Pulmonary artery endothelial cell (primary cell): Measurements from ENCODE around the gene OR10AG1. TPM values are rescaled to one million over a fixed set of nuclear protein-coding genes. Genes with fewer than 3 reads are reported as not detected.

Experiments used
- DNase-seq: peaks from one replicate; pipeline ENCODE4 v3.0.0-alpha.2; 2011; ENCODE audit warnings: low read depth, low spot score
- total RNA-seq: library from RNA; depleted of rRNA; stranded (reverse); fragments of >200 nt; gene quantifications from 2 replicates; pipeline ENCODE4 v1.2.3, GENCODE V29; 2014

OR10AG1 gene, protein sequence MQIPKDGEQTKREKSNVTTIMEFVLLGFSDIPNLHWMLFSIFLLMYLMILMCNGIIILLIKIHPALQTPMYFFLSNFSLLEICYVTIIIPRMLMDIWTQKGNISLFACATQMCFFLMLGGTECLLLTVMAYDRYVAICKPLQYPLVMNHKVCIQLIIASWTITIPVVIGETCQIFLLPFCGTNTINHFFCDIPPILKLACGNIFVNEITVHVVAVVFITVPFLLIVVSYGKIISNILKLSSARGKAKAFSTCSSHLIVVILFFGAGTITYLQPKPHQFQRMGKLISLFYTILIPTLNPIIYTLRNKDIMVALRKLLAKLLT
- not detected in 2 replicates for total RNA-seq

DNA sequence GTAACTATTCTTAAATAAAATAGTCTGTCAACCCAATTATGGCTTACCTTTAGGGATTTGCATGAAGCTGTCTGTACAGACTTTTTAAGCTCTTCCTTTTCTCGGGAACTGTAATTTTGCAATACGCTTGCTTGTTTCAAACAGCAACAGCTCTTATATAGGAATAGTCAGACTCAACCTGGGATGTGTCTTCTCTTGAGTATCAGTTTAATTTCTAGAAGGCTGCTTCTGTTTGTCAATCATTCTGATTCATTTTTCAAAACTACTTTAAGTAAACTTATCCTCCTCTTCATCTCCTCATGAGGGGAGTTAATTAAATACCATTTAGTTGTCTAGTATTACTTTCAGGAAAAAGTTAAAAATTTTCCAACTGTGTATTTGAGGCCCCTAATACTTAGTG, at the start of gene OR10AG1:
OR10AG1 (minus strand) TSS at position 101 of the 400 bp plus-strand sequence; CDS start at position 63, 38 bp downstream.
- DNase-seq: no peak

DNA sequence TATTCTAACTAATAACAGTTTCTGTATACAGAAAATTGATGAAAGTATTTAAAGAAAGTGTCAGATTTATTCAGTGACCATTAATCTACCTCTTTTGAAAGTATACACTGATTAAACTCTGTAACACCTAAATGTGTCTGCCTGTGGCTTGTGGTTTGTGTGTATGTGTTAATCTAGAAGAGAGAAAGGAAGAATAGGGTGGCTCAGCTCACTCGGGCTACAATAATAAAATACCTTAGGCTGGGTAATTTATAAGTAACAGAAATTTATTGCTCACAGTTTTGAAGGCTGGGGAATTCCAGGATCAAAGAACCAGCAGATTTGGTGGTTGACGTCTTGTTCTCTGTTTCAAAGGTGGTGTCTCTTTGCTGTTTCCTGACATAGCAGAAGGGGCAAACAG, 44.1 kb upstream of the OR10AG1 start:
- no peak for DNase-seq

DNA sequence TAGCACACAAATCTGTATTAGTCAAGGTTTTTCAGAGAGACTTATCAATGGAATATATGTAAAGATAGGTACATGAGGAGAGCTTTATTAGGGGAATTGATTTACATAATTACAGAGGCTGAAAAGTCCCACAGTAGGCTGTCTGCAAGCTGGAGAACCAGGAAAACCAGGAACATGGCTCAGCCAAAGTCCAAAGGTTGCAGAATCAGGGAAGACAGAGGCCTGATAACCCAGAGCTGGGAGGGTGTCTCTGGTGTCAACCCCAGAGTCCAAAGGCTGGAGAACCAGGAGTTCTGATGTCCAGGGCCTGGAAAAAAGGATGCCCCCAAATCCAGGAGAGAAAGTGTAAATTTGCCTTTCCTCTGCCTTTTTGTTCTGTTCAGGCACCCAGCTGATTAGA, 41.0 kb upstream of the OR10AG1 start:
- DNase-seq: no peak

DNA sequence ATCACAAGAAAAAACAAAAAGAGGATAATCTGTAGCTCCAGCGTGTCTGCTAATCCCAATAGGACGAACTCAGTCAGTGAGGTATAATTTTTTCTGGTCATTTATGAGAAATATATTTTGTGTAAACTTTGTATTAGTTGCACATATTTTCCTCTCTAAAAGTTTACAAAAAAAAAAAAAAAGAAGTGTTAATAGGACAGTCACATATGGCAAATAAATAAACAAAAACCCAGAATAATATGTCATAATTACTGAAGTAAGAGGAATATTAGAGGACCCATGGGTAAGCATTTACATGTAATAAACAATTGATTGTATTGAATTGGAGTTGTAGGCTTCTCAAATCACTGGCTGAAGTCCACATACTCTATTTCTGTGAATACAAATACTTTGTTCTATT, 24.8 kb upstream of the OR10AG1 start, which contains the start of gene OR5F1:
OR5F1 (minus strand) TSS at position 101 of the 400 bp plus-strand sequence; CDS start at position 101, 0 bp downstream.
- DNase-seq: no peak

DNA sequence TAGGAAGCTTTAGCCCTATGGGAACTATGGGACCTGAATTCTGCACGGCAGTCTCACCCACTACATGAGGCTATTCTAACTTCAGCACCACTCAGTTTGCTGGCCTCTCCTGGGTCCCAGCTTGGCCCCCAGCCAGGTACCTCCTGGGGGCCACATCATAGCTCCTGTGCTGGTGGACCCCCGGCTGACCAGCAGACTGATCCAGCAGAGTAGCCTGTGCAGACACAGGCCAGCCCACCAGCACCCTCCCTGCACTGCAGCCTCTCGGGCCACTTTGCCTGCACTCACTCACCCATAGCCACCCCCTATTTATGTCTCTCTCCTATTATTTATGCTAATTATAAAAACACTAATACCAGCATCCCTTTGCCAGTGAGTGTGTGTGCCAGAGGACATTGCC, 1.2 kb upstream of the OR10AG1 start:
- no peak for DNase-seq

DNA sequence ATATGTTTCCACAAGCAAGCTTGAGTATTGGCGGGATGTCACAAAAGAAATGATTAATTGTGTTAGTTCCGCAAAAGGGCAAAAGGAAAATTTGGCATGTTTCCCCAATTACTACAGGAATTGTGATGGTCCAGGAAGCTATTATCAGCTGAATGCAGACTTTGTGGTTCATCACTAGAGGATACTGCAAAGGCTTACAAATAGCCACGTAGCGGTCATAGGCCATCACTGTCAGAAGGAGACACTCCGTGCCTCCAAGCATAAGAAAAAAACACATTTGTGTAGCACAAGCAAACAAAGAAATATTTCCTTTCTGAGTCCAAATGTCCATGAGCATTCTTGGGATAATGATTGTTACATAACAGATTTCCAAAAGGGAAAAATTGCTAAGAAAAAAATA, 1.8 kb downstream of the OR10AG1 start:
- no peak for DNase-seq

DNA sequence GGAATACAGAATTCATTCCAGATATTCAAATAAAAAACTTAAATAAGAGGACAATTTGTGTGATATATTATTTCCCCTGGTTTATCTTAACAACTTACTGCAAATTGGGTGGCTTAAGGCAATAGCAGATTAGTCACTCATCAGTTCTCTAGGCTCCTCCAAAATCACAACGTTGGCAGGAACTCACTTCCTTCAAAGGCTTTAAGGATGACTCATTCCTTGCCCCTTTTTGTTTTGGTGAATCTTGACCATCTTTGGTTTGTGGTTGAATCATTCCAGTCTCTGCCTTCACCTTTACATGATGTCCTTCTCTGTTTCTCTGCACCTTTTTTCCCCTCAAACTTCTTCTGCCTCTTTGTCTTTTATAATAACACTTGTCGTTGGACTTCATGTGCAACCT, 3.4 kb downstream of the OR10AG1 start:
- no peak for DNase-seq

DNA sequence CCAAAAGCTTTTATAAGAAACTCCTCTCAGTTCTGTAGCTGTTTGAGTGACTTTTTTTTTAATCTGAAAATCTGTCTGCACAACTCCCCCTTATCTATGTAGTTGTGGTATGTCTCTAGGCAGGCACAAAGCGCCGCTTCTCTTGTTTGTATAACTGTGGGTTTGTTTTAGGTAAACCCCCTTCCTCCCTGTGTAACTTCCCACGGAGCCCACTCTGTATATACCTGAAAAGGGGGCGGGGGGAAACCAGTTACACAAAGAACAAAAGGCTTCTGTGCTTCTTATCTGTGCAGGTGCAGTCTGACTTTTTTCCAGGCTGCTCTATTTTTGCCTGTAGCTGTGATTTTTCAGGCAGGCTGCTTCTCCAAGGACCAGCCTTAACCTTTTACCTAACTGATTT, 13.2 kb downstream of the OR10AG1 start:
- no peak for DNase-seq

DNA sequence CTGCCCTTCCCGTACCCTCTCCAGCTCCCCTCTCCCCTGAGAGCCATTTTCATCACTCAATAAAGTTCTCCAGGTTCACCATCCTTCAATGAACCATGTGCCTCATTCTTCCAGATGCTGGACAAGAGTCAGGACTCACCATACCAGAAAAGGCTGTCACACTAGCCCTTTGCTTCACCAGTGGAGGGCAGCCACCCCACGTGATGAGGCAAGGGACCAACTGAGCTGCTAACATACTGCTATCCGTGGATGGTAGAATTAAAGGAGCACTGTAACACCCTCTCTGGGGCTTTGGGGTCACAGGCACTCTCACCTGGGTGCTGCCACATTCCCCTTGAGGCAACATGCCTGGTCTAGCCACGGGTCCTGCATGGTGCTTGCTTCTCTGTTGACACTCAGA, 20.4 kb downstream of the OR10AG1 start:
- DNase-seq: no peak

DNA sequence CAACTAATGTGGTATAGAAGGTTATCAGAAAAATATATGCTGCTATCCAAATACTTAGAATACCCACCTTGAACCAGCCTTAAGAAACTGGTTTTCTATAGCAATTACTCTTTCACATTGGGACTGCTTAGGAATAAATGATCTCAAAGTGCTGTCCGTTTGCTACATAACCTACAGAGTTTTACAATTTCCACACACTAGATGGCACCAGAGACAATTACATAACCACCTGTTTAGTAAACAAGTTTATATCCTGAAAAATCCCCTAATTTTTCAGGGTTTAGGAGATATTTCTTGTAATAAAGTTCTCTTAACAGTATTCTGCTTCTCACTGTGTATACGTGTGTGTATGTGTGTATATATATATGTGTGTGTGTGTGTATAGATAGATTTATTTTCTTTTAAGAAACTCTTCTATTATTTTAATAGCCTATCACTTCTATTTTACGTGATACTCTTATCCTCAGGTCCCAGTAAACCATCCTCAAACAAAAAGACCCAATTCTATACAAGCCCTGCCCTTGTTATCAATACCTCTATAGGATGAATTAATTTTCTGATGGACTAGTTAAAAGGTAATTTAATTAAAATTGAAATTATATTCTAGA, 26.9 kb downstream of the OR10AG1 start:
- no peak for DNase-seq

DNA sequence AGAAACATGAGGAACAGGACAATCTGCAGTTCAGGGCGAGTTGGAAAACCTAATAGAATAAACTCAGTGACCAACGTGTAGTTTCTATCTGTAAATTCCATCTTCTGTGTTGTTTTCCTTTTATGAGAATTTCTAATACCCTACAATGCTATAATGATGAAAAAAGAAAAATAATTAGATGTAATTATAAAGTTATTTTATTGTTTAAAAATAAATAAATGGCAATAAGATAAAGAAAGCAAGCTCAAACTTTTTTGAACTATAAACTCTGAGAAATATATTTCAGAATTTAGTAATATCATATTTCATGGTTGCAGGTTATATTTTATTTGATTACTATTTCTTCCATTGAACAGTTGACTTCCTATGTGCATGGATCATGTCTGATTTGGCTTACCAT, 33.4 kb downstream of the OR10AG1 start, which contains the start of gene OR5I1:
OR5I1 (minus strand) TSS at position 101 of the 400 bp plus-strand sequence; CDS start at position 101, 0 bp downstream.
- DNase-seq: no peak

DNA sequence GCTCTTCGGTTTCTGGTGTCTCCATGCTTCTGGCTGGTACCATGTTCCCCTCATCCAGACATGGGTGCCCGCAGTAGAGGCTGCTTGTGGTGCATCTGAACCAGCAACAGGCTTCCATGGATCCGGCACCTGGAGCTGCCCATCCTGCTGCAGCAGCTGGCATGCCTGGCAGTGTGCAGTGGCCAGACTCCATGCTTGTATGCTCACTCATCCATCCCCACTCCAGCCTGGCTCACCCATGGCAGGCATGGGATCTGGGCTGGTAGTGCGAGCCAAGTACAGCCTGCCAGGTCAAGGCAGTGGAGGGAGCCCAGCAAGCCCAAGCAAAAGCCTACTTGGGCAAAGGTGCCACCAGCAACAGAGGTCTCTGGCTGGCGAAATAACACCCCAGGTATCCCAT, 49.2 kb downstream of the OR10AG1 start:
- DNase-seq: no peak

Other genes starting within 250 kb of the OR10AG1 start
- gene OR5D13, start 196.5 kb downstream of the OR10AG1 start, total RNA-seq: not detected in 2 replicates
- gene OR5D14, start 174.4 kb downstream of the OR10AG1 start, total RNA-seq: not detected in 2 replicates
- not detected in 2 replicates for gene OR5L1, start 158.6 kb downstream of the OR10AG1 start, total RNA-seq
- gene OR5D18, start 150.3 kb downstream of the OR10AG1 start, total RNA-seq: not detected in 2 replicates
- gene OR5L2, start 142.7 kb downstream of the OR10AG1 start, total RNA-seq: not detected in 2 replicates
- not detected in 2 replicates for gene OR5D16, start 131.2 kb downstream of the OR10AG1 start, total RNA-seq
- not detected in 2 replicates for gene TRIM51, start 86.6 kb downstream of the OR10AG1 start, total RNA-seq
- gene OR5W2, start 55.4 kb downstream of the OR10AG1 start, total RNA-seq: not detected in 2 replicates
- not detected in 2 replicates for gene OR5I1, start 33.5 kb downstream of the OR10AG1 start, total RNA-seq
- not detected in 2 replicates for gene OR5F1, start 24.7 kb upstream of the OR10AG1 start, total RNA-seq
- gene OR5AS1, start 57.7 kb upstream of the OR10AG1 start, total RNA-seq: not detected in 2 replicates
- not detected in 2 replicates for gene OR8I2, start 123.4 kb upstream of the OR10AG1 start, total RNA-seq
- gene OR8H2, start 133.7 kb upstream of the OR10AG1 start, total RNA-seq: not detected in 2 replicates
- gene OR8H3, start 152.4 kb upstream of the OR10AG1 start, total RNA-seq: not detected in 2 replicates
- gene OR8J3, start 170.3 kb upstream of the OR10AG1 start, total RNA-seq: not detected in 2 replicates
- not detected in 2 replicates for gene OR8K5, start 190.4 kb upstream of the OR10AG1 start, total RNA-seq
- gene OR5J2, start 206.7 kb upstream of the OR10AG1 start, total RNA-seq: not detected in 2 replicates